Rectal smooth muscle tissue (tissue), 1 donor: Measurements from ENCODE around the gene KLHL25.

ENCODE experiments used
- H3K27ac ChIP-seq: one replicate; pipeline ENCODE4 v1.7.0; 2013; ENCODE audit warnings: low read depth, low read length, inconsistent platforms
- H3K27me3 ChIP-seq: one replicate; pipeline ENCODE4 v1.7.0; 2013; ENCODE audit warnings: low read length; ENCODE audit not compliant: control insufficient read depth, insufficient read depth
- H3K36me3 ChIP-seq: one replicate; pipeline ENCODE4 v1.7.0; 2013; ENCODE audit warnings: low read length; ENCODE audit not compliant: control insufficient read depth, insufficient read depth
- H3K4me1 ChIP-seq: one replicate; pipeline ENCODE4 v1.7.0; 2013; ENCODE audit warnings: low read length; ENCODE audit not compliant: control insufficient read depth, insufficient read depth
- H3K4me3 ChIP-seq: one replicate; pipeline ENCODE4 v1.7.0; 2013; ENCODE audit warnings: low read length
- H3K9ac ChIP-seq: one replicate; pipeline ENCODE4 v1.7.0; 2013; ENCODE audit warnings: low read length

Gene KLHL25

DNA sequence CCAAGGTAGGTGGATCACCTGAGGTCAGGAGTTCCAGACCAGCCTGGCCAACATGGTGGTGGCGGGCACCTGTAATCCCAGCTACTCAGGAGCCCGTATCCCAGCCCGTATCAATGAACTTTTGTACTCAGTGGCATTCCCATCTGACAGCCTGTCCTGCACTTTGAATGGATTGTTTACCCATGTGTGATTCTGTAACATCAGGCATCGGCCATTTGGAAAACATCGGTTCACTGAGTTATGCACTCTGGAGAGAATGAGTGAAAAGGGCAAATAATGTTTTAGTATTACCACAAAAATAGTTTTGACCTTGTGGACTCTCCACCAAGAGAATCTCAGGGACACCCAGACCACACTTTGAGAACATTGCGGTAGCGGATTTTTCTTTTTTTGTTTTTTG lies 13.6 kb downstream of the KLHL25 start:
- H3K4me1 ChIP-seq: peaks cover 3% of the 10 kb centered on the region
- H3K9ac ChIP-seq: no peak overlapping the region
- H3K27ac ChIP-seq: no peak overlapping the region

DNA sequence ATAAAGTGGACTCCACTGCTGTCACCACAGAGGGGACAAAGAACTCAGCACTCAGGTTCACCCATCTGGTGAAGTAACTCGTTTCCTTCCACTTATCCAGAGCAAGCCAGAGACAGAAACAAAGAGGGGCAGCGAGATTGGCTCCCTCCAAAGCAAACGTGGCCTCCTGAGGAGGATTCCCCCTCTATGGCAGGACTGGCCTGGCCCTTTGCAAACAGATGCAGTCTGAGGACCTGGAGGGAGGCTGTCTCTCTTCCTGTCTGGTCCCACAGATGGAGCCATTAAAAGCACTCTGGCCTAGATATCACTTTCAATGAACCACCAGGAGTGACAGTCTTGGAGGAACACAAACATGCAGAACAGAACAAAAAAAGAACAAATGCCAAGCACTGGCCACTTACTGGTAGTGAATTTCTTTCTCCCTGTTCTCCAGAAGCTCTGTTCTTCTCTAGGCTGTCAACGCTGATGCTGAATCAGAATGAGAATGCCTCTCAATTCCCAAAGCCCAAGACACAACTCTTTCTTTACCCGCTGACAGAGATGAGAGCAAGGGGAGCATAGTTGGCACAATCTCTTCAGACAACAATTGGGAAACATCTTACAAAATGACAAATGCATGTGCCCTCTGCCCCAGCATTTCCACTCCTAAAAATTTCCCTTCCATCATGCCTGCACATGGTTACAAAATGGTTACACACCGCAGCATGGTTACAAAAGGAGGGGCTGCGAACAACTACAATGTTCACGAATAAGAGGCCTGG lies 14.3 kb downstream of the KLHL25 start:
- no peak overlapping the region for H3K27ac ChIP-seq

More for the DNA sequence above, 13.6 kb downstream of the KLHL25 start:
- H3K36me3 ChIP-seq: no peaks in the 10 kb centered on the region
- H3K4me3 ChIP-seq: no peak overlapping the region
- H3K27me3 ChIP-seq: no peaks in the 10 kb centered on the region

DNA sequence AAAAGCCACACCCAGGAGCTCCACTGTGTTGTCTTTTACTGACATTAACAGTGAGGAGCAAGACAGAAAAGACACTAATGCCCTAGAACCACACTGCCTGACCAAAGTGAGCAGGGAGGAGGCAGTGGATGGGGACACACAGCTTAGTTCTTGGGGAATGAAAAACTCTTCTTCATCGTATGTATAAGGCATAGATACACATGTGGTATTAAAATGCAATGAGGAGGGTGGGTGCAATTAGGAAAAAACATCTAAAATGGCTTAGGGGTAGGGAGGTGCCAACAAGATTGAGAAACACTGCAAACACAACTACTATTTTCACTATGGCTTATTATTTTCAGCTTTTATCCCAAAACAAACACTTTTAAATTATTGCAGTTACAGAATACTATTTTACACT lies 15.5 kb downstream of the KLHL25 start:
- no peak overlapping the region for H3K9ac ChIP-seq
- H3K4me3 ChIP-seq: no peak overlapping the region
- H3K27me3 ChIP-seq: no peaks in the 10 kb centered on the region
- H3K4me1 ChIP-seq: no peaks in the 10 kb centered on the region
- H3K27ac ChIP-seq: no peak overlapping the region
- no peaks in the 10 kb centered on the region for H3K36me3 ChIP-seq

More for the DNA sequence above, 14.3 kb downstream of the KLHL25 start:
- H3K4me1 ChIP-seq: peaks cover under 1% of the 10 kb centered on the region
- no peaks in the 10 kb centered on the region for H3K27me3 ChIP-seq
- H3K4me3 ChIP-seq: no peak overlapping the region
- no peak overlapping the region for H3K9ac ChIP-seq
- H3K36me3 ChIP-seq: no peaks in the 10 kb centered on the region

DNA sequence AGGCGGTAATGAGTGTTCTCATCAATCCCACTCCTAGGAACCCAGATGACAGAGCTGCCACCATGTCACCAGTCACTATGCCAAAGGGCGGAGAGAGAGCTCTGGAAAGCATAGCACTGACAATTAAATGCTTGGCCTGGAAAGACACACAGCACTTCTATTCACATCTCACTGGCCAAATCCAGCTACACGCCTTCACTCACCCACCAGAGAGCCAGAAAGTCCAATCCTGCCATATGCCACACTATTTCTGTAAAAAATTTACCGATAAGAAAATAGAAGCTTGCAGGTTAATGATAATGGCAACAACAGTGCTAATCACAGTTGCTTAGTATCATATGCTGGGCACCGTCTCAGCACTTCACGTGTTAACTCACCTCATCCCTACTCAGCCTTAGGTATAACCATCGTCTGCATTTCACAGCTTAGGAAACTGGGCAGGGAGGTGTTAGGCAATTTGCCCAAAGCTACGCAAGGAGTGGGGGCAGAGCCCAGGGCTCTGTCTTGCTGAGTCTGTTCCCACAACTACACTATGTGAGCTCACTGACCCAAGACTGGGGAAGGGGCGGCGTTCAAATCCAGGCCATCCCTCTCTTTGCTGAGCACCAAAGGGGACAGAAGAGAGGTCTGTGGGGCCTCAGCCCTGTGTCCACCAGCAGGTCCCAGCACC lies 16.5 kb downstream of the KLHL25 start:
- Histone ChIP-seq H3K27ac (no peak overlapping the region), H3K4me3 (no peak overlapping the region), H3K27me3 (no peaks in the 10 kb centered on the region), H3K4me1 (no peaks in the 10 kb centered on the region), H3K9ac (no peak overlapping the region), H3K36me3 (no peaks in the 10 kb centered on the region)

DNA sequence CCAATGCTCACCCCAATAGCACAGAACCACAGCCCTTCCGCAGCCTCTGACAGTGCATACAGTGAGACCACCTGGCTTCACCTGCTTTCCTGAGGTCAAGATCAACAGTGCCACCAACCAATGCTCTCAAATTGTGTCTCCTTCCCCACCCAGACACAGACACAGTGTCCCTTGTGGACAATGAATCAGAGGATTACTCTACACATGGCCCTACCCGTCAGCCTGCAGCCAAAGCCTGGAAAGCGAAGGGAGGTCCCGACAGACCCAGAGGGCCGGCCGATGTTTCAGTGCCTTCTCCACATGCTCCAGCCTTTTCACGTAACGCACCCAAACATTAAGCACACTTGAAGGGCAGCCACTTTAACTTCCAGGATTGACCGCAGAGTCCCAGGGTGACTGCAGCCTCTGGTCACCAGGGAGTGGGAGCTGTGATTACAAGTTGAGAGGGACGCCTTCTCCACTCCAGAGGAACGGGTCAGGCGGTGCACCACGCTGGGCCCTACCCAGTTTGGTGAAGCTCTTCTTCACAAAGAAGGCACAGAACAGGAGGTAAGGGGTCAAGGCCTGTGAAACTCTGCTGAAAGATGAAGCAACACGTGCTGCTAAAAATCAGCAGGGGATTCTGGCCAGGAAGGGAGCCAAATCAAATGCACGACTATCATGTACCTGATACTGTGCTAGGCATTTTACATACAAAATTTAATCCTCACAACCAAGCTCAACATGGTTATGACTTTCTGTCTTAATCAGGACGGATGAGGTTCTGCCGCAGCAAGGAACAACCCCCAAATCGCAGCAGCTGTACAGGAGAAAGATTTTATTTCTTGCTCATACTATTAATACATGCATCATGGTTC lies 17.2 kb downstream of the KLHL25 start:
- Histone ChIP-seq H3K4me3 (no peak overlapping the region), H3K9ac (no peak overlapping the region), H3K27me3 (no peaks in the 10 kb centered on the region), H3K4me1 (no peaks in the 10 kb centered on the region), H3K27ac (no peak overlapping the region), H3K36me3 (no peaks in the 10 kb centered on the region)

DNA sequence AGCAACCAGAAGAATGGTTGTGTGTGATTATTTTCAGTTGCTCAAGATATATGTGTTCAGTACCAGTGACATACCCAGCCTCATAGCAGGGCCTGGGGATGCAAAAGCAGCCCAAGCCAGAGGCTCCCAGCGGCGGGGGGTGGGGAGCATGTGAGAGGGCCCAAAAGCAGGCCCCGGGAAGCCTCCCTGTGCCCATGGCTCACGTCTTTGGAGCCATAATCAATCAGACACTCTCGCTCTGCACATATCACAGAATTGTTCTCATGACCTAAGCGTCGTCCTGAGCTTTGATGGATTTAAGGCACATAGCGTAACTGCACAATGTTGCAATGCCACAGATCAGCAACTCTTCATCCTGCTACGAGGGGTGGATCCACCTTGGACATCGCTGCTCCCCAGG lies 20.8 kb downstream of the KLHL25 start:
- Histone ChIP-seq H3K9ac (no peak overlapping the region), H3K36me3 (no peaks in the 10 kb centered on the region), H3K27me3 (no peaks in the 10 kb centered on the region), H3K4me3 (no peak overlapping the region), H3K4me1 (no peaks in the 10 kb centered on the region), H3K27ac (no peak overlapping the region)

DNA sequence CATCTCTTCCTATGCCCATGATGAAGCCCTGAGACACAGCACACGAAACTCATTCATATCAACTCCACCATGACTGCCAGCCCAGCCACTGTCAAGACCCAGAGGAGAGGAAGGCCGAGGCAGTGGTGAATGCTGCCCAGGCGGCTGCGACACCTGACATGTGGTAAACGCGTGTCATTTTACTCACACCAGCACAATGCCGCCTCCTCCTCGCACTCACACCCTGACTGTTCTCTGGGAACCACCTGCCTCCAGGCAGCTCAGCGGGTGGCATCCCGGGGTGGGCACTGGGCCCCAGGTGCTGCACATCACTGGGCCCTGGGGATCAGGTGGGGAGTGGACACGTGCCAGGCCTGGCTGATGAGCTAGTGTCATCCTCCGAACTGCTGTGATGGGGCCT lies 21.5 kb downstream of the KLHL25 start:
- Histone ChIP-seq H3K27me3 (no peaks in the 10 kb centered on the region), H3K9ac (no peak overlapping the region), H3K4me1 (no peaks in the 10 kb centered on the region), H3K36me3 (no peaks in the 10 kb centered on the region), H3K27ac (no peak overlapping the region), H3K4me3 (no peak overlapping the region)

DNA sequence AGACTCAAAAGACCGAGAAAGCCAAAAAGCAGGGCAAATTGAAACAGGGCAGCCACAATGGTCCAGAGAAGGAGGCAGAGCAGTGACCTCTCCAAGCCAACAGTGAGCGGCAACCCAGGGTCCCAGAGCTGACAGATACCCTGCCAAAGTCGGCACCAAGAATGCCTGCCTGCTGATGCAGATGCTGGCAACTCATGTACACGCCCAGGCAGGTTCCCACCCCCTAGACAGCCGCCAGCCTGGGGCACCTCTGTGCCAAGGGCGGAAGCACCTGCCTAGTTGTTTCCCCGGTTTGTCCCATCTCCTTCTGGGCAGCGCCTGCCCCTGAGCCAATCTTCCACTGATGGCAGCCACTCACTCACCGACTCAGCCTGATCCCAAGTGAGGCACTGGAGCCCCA lies 22.1 kb downstream of the KLHL25 start:
- H3K4me3 ChIP-seq: no peak overlapping the region
- no peaks in the 10 kb centered on the region for H3K36me3 ChIP-seq
- no peak overlapping the region for H3K27ac ChIP-seq
- H3K9ac ChIP-seq: no peak overlapping the region
- H3K27me3 ChIP-seq: no peaks in the 10 kb centered on the region
- H3K4me1 ChIP-seq: no peaks in the 10 kb centered on the region

DNA sequence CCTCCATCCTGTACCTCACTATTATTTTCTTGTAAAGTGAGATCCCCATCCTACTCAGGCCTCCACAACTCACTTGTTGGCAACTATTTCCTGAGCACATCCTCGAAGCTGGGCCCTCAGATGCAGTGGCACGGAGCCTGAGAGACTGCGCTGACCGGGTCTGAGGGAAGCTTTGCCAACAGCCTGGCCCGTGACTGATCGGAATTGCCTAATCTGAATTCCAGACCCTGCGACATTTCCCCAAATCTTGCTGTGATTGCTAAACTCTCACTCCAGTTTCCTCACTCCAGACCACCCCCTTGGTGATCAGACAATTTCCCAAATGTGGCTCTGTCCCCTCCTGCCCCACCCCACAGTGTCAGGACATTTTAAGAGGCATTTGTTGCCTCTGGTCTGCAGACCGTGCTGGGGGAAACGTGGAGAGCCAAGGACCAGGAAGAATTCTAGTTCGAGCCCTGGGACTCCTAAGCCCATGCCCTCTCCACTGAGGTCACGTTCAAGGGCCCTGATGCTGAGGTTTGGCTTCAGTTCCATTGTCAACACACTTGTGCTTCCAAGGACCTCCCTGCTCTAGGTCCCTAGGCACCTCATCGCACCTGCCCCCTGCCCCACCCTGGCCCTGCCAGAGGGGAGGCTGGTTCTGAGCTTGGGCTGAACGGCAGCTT lies 22.8 kb downstream of the KLHL25 start:
- H3K36me3 ChIP-seq: no peaks in the 10 kb centered on the region
- H3K27ac ChIP-seq: no peak overlapping the region
- H3K4me3 ChIP-seq: no peak overlapping the region
- H3K4me1 ChIP-seq: no peaks in the 10 kb centered on the region
- no peaks in the 10 kb centered on the region for H3K27me3 ChIP-seq
- H3K9ac ChIP-seq: no peak overlapping the region

DNA sequence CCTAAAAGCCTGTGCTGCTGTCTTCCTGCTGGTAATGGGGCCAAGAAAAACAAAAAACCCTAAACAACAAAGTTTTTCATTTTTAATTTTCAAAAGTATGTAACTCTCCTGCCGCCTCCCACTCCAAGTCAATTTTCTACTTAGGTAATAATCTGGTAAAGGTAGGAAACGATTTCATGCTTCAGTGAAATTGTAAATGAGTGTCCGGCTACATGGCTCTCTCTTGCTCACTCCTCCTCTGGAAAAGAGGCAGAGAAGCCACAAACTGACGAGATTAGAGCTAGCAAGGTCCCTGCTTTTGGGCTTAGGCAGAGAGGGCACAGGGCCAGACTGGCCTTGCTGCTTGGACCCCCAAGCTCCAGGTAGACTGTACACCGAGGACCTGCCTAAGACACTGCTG lies 23.5 kb downstream of the KLHL25 start:
- Histone ChIP-seq H3K4me3 (no peak overlapping the region), H3K9ac (no peak overlapping the region), H3K27me3 (no peaks in the 10 kb centered on the region), H3K36me3 (no peaks in the 10 kb centered on the region), H3K4me1 (no peaks in the 10 kb centered on the region), H3K27ac (no peak overlapping the region)

DNA sequence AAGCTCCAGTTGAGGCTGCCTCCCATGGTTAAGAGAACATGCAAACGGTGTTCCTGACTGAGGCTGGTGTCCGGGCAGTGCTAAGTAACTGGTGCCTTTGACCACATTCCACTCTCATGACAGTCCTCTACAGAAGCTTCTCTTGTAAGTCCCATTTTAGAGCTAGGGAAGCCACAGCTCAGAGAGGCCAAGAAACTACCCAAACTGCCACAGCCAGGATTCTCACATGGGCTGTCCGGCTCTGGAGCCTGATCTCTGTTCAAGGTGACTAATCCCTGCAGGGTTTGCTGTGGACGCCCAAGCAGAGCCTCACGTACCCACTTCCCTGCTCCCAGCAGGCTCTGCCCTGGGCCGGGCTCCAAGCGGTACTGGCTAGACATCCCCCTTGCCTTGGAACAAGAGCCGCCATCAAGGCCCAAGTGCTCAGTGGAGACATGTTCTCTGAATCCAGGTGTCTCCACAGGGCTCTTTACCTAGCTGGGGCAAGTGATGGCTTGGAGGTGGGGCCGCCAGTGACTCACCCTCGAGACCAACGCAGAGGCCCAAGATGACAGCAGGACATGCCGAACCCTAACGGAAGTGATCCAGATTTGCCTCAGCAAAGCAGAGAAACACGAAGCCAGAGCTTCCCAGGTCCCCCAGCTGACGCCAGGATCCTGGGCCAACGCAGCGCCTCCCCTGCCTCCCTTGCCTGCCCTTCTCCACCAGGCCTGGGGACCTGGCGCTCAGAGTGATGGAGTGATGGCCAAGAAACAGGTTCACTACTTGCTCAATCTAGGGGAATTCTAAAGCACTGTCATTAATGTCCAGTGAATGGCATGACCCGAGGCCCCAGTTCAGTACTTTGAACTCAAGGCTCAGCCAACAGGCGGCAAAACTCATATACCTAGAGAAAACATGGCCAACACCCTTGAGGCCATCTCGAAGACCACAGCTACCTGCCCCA lies 24.4 kb downstream of the KLHL25 start:
- Histone ChIP-seq H3K9ac (no peak overlapping the region), H3K27ac (no peak overlapping the region), H3K4me3 (no peak overlapping the region), H3K27me3 (no peaks in the 10 kb centered on the region), H3K4me1 (no peaks in the 10 kb centered on the region), H3K36me3 (no peaks in the 10 kb centered on the region)
